ENCODE results near the gene ADAM15. TPM values are rescaled to one million over a fixed set of nuclear protein-coding genes. Genes with fewer than 3 reads are reported as not detected.

Gene ADAM15
- polyA plus RNA-seq, 3 donors, result 44.5 to 202 (median 74.3) TPM

- H2AFZ ChIP-seq (ENCODE audit: insufficient read depth, low read depth, low read length, poor library complexity, severe bottlenecking), result no peak overlapping the region
- Mint-ChIP-seq H3K36me3 (peaks cover 3 to 23% of the 10 kb centered on the region in 2 donors), H3K27me3 (ENCODE audit: low read depth in 3 of 3) (no peaks in the 10 kb centered on the region), H3K27ac (peak overlapping the region; percentile 94 to 100 (median 99)), H3K4me3 (peak overlapping the region; percentile 91 to 98), H3K4me1 (peaks cover 65% of the 10 kb centered on the region), H3K9me3 (no peaks in the 10 kb centered on the region)
- no peak for TF ChIP-seq CTCF (IDR thresholded peaks at IDR 0.05)
- H3K36me3 ChIP-seq (replicated peaks in 1 of 2; ENCODE audit: control insufficient read depth in 1 of 2, insufficient read depth in 2 of 2, low read length in 2 of 2), result peaks cover 0 to 8% of the 10 kb centered on the region in 2 donors
- peaks cover 98% of the 10 kb centered on the region for H3K79me2 ChIP-seq (ENCODE audit: insufficient read depth, low read length)
- peaks cover 50% of the 10 kb centered on the region for H4K20me1 ChIP-seq (ENCODE audit: insufficient read depth, low read length)
- H3K4me3 ChIP-seq (replicated peaks in 1 of 3; ENCODE audit: low read depth in 2 of 3, low read length in 3 of 3), result peak overlapping the region; percentile 89 to 100 (median 93)
- H3K9me3 ChIP-seq (replicated peaks in 1 of 2; ENCODE audit: control insufficient read depth in 1 of 2, insufficient read depth in 1 of 2, low read length in 2 of 2), result no peaks in the 10 kb centered on the region
- intact Hi-C loops (cut with micrococcal nuclease), result loop anchor here (2.0 to 5.0 kb wide), 3 partner anchors 35 to 45 kb away; partner anchors contain the start of genes SHC1 (in 2 of the 2), ADAM15 (in 1 of the 2) and CKS1B (in 1 of the 2)
- H3K27ac ChIP-seq (ENCODE audit: low read depth in 1 of 2, low read length in 2 of 2), result peak overlapping the region; percentile 91 to 99
- peaks cover 69 to 84% of the 10 kb centered on the region in 2 donors for H3K4me1 ChIP-seq (ENCODE audit: control insufficient read depth in 1 of 2, insufficient read depth in 2 of 2, low read length in 2 of 2)
- peak overlapping the region; percentile 100 for H3K4me2 ChIP-seq (replicated peaks; ENCODE audit: extremely low read depth, low read length, poor library complexity, severe bottlenecking)
- no peaks in the 10 kb centered on the region for H3K27me3 ChIP-seq (ENCODE audit: control insufficient read depth in 2 of 2, insufficient read depth in 2 of 2, low read length in 2 of 2)
- peak overlapping the region; percentile 79 for H3K9ac ChIP-seq (ENCODE audit: insufficient read depth, low read length, poor library complexity, severe bottlenecking)
- DNase-seq, result no peak
- WGBS (ENCODE audit: insufficient coverage), result 0% methylated on average over 1 of the region's 6 CpGs
Measured at GRCh38 chr1:155007251-155007828, 43.8 kb upstream of the ADAM15 start.

- H3K27ac ChIP-seq (ENCODE audit: low read depth in 1 of 2, low read length in 2 of 2), result peak overlapping the region; percentile 91 to 99
- whole genome bisulfite sequencing (ENCODE audit: insufficient coverage), result 4% methylated on average over 5 of the region's 16 CpGs
- no peak for TF ChIP-seq CTCF (IDR thresholded peaks at IDR 0.05)
- peaks cover 74% of the 10 kb centered on the region for H3K4me1 Mint-ChIP-seq
- intact Hi-C loops (cut with micrococcal nuclease), result loop anchor here (5.0 kb wide), 2 partner anchors 36 to 44 kb away; partner anchors contain the start of genes ADAM15 (in 1 of the 2), CKS1B (in 1 of the 2) and SHC1 (in 1 of the 2)
- H3K36me3 Mint-ChIP-seq, result peaks cover 8 to 27% of the 10 kb centered on the region in 2 donors
- H3K4me1 ChIP-seq (ENCODE audit: control insufficient read depth in 1 of 2, insufficient read depth in 2 of 2, low read length in 2 of 2), result peaks cover 79 to 93% of the 10 kb centered on the region in 2 donors
- H3K36me3 ChIP-seq (replicated peaks in 1 of 2; ENCODE audit: control insufficient read depth in 1 of 2, insufficient read depth in 2 of 2, low read length in 2 of 2), result peaks cover 0 to 8% of the 10 kb centered on the region in 2 donors
- peak overlapping the region; percentile 100 for H3K4me2 ChIP-seq (replicated peaks; ENCODE audit: extremely low read depth, low read length, poor library complexity, severe bottlenecking)
- peak in 2 of 3 donors; percentile 54 to 58 for DNase-seq
- H2AFZ ChIP-seq (ENCODE audit: insufficient read depth, low read depth, low read length, poor library complexity, severe bottlenecking), result no peak overlapping the region
- no peaks in the 10 kb centered on the region for H3K9me3 ChIP-seq (replicated peaks in 1 of 2; ENCODE audit: control insufficient read depth in 1 of 2, insufficient read depth in 1 of 2, low read length in 2 of 2)
- H4K20me1 ChIP-seq (ENCODE audit: insufficient read depth, low read length), result peaks cover 60% of the 10 kb centered on the region
- H3K4me3 Mint-ChIP-seq, result peak overlapping the region; percentile 91 to 98
- H3K4me3 ChIP-seq (replicated peaks in 1 of 3; ENCODE audit: low read depth in 2 of 3, low read length in 3 of 3), result peak overlapping the region; percentile 89 to 100 (median 93)
- peak overlapping the region; percentile 79 for H3K9ac ChIP-seq (ENCODE audit: insufficient read depth, low read length, poor library complexity, severe bottlenecking)
- H3K9me3 Mint-ChIP-seq, result no peaks in the 10 kb centered on the region
- no peaks in the 10 kb centered on the region for H3K27me3 Mint-ChIP-seq (ENCODE audit: low read depth in 3 of 3)
- H3K79me2 ChIP-seq (ENCODE audit: insufficient read depth, low read length), result peaks cover 100% of the 10 kb centered on the region
- no peaks in the 10 kb centered on the region for H3K27me3 ChIP-seq (ENCODE audit: control insufficient read depth in 2 of 2, insufficient read depth in 2 of 2, low read length in 2 of 2)
- H3K27ac Mint-ChIP-seq, result peak overlapping the region; percentile 77 to 100 (median 94)
Measured at GRCh38 chr1:155008015-155008941, 42.8 kb upstream of the ADAM15 start.

All from CD14-positive monocyte (primary cell).